GM19238 (cell line): ENCODE results near the gene ANKRD34C.

Source experiments
- DNase-seq: peaks from one replicate; pipeline ENCODE4 v3.0.0; 2011; ENCODE audit warnings: low spot score; ENCODE audit not compliant: insufficient read length

The ANKRD34C gene

DNA sequence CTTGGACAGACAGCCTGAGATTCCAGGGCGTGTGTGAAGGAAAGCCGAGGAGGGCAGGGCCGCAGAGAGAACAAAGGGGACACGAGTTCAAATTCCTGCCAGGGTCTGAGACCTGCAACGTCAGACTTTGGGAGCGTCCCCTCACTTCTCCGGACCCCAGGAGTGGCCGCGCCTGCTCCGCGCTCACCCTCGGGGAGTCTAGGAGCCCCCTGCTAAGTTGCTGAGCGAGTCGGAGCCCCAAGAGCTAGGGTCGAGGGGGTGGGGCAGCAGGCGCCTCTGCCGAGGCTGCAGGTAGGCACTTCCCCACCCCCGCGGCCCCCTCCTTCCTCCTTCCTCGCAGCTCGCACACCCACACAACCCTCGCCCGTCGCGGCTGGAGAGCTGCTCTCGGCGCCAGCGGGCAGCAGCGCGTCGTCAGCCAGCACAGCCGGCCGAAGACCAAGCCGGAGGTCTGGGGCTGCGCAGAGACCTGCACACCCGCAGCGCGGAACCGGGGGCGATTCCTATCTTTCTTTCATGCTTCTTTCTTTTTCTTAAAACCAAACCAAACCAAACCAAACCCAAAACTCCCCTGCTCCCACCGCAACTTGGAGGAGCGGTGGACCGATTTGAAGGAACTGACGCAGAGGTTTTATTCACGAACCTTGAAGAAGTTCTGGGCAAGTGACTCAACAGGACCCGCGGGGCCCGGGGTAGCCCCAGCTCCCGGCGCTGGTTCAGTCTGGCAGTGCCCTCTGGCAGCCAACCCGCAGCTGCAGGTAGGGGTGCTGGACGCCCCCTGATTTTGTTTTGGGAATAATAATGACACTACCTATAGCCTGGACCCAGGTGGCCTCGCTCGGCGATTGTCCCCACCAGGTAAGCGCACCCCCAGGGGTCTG, at the start of gene ANKRD34C:
Gene ANKRD34C, plus strand, starts transcription at position 352 of the 881 bp plus-strand sequence. CDS start 10,563 bp downstream, outside the sequence.
- DNase-seq, result no peak

DNA sequence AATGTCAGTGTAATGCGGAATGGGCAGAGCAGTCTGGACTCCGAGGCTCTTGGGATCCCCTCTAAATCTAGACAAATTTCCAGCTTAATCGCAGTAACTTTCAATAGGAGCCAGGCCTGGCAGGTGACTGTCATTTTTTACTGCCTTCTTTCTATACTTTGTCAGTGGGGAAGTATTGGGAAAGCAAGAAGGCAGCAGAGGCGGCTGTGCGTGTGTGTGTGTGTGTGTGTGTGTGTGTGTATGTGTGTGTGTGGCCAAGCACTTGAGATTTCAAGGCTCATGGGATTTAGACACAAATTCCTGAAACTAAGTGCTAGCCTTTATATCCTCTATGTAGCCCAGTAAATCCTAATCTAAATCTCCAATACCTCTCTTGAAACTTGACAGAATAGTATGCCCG, 49.3 kb upstream of the ANKRD34C start:
- no peak for DNase-seq

- no peak for DNase-seq
Measured at GRCh38 chr15:79240036-79240435, 42.5 kb upstream of the ANKRD34C start.

- no peak for DNase-seq
Measured at GRCh38 chr15:79243723-79244122, 38.8 kb upstream of the ANKRD34C start.

GRCh38 chr15:79244876-79245275, 37.6 kb upstream of the ANKRD34C start:
- no peak for DNase-seq

- DNase-seq, result no peak
Measured at GRCh38 chr15:79248183-79248582, 34.3 kb upstream of the ANKRD34C start.

- DNase-seq, result no peak
Measured at GRCh38 chr15:79257454-79257853, 25.1 kb upstream of the ANKRD34C start.

GRCh38 chr15:79261836-79262235, 20.7 kb upstream of the ANKRD34C start:
- DNase-seq, result no peak

- no peak for DNase-seq
Measured at GRCh38 chr15:79265167-79265566, 17.4 kb upstream of the ANKRD34C start.

DNA sequence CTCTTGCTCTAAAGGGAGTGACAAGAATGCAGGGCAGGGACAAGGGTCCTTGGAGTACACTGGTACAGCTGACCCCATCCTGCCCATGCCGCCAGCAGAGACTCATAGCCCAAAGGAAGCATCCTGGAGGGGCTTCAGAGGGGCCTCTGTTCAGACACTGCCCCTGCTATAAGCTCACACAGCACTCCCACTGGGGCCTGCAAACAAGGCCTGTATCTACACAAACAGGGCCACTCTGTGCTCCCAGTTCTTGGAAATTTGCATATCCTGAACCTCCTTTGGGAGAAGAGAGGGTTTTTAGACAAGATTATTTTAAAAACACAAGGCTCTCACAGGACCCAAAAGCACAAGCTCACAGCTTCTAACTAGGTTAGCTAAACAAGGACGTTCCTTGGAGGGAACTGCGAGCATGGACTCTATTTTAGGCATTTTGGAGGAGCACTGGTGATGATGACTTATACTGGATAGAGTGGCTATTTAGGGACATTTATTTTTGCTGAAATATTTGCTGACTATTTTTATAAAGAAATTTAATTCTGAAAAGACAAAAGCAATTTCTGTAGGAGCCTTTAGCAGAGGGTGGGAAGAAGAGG, 16.4 kb upstream of the ANKRD34C start:
- DNase-seq, result no peak

DNA sequence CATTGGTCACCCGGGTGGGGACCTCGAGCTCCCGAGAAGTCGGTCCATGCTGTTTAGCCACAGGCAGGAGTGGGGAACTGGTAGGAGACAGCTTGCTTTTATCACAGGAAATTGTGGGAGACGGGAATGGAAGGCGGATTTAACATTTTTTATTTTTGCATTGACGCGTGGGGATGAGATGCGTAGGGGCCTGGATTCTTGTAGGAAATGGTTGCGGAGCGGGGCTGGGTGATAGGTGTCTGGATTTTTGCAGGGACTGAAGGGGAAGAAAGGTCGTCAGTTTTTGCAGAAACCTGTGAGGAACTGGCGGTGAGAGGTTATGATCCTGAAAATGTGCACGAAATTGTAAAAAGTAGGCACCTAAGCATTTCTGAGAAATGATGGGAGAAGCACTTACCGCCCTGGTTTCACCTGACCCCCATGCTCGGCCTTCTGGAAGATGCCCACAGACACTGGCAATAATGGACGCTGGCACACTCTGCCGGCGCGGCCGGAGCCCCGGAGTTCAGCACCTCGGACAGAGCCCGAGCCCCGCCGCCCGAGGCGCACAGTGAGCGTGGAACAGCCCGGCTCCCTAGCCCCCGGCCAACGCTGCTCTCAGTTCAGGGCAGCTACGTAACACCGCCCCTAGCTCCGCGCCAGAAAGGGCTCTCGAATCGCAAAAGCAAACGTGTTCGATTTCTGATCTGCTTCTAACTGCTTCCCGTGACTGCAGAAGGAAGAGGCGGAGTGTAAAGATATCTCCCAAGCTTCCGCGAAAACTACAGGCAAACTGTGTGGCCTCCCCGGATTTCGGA, 928 bp downstream of the ANKRD34C start:
- peak; percentile 15 for DNase-seq

- DNase-seq, result no peak
Measured at GRCh38 chr15:79290642-79291275, 8.2 kb downstream of the ANKRD34C start.

DNA sequence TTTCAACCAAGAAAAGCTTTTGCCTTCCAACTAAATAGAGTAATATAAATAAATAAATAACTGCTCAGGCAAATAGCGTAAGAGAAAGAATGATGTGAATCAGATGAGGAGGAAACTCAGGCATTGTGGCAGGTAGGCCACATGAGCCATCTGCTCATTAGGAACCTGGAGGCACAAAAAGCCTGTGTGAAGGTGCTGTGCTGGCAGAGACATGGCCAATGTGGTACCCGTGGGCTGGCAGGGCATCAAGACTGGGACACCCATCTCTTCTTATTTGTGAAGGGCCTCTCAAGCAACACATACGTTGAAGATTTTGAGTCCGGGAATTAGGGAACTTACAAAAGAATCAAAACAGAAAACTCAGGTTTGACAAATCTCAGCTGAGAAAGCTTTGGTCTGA, 9.5 kb downstream of the ANKRD34C start:
- DNase-seq, result no peak

DNA sequence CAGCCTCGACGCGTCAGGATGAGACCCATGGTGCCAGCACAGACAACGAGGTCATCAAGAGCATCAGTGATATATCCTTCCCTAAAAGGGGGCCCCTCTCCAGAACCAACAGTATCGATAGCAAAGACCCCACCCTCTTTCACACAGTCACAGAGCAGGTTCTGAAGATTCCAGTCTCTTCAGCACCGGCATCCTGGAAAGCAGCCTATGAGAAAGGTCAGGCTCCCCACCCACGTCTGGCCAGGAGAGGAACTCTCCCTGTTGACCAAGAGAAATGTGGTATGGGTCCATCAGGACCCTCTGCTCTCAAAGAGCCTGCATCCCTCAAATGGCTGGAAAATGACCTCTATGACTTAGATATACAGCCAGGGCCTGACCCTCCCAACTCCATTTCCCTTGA, 11.6 kb downstream of the ANKRD34C start:
- DNase-seq, result no peak

DNA sequence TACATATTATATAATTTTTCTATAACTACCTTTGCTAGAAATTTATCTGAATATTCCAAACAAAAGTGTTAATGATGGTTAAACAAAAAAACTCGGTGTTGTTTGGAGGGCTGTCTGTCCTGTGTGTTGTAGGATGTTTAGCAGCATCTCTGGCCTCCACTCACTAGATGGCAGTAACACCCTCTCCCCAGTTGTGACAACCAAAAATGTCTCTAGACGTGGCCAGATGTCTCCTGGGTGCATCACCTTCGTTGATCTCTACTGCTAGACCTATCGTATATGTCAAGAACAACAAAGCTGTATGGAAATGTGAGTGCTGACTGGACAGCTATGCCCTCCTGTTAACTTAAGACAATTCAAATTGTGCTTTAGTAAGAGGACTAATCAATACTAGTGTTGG, 14.1 kb downstream of the ANKRD34C start:
- no peak for DNase-seq

- DNase-seq, result no peak
Measured at GRCh38 chr15:79299126-79299840, 16.8 kb downstream of the ANKRD34C start.

DNA sequence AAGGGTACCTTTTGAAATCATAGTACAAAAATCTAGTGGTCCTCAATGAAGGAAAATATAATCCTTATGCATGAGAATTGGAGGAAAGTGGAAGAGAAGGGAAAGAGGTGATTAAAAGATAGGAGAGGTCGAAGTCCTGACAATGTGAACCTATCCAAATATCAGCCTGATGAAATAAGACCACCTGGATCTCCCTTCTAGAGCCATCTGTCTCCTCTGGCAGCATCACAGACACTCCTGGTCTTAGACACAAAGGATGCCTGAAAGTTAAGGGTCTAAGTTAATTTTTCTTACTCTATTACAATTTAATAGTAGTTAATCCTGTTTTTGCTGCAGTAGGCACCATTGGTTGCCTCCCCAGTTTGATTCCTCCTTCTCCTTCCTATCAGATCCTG, 17.3 kb downstream of the ANKRD34C start:
- no peak for DNase-seq

DNA sequence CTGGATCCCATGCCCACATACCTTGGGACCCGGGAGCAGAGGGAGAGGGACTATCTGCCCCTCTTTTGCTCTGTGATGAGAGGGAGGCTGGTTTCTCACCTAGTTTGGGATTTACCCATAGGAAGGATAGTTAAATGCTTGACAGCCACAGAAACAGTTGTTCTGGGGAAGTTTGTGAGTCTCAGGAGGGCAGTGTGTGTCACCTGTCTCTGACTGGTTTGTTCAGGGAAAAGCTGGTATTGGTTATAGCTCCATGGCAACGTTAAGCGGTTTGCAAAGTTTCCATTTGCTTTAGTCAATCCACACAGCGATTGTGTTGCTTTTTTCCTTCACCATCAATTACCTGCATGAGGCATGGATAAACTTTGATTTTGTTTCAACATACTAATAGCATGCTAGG, 24.7 kb downstream of the ANKRD34C start:
- DNase-seq, result no peak

DNA sequence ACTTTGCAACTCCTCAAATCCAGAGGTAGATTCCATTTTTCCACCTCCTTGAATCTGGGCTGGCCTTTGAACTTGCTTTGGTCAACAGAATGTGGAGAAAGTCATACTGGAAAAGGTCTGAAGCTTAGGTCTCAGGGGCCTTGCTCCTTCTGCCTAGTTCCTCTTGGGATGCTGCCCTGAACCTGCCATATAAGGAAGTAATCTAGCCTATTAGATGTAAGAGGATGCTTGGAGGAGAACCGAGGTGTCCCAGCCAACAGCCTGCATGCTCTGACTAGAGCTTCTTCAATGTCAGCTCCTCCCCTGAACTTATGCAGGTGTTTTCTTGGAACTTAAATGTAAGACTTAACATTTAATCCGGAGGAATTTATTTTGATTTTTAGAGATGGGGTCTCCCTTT, 26.4 kb downstream of the ANKRD34C start:
- DNase-seq, result no peak

- no peak for DNase-seq
Measured at GRCh38 chr15:79310612-79310984, 28.1 kb downstream of the ANKRD34C start.
